ENCODE measurements around the gene SYNPR.

SYNPR gene

GRCh38 chr3:63387568-63387967 lies 109.5 kb downstream of the SYNPR start:
- TF ChIP-seq ZNF70 (CRISPR knock-in tag; IDR thresholded peaks at IDR 0.05), result no peak
- no peak for TF ChIP-seq ESRRG (CRISPR knock-in tag; IDR thresholded peaks at IDR 0.05)
- no peak for TF ChIP-seq CSDC2 (CRISPR knock-in tag; IDR thresholded peaks at IDR 0.05)
- no peak for TF ChIP-seq RARB (CRISPR knock-in tag; IDR thresholded peaks at IDR 0.05)
- TF ChIP-seq ZFP3 (CRISPR knock-in tag; IDR thresholded peaks at IDR 0.05), result no peak
- no peak for TF ChIP-seq TSHZ2 (CRISPR knock-in tag; IDR thresholded peaks at IDR 0.05)
- no peak for ATAC-seq

- TF ChIP-seq TSHZ2 (CRISPR knock-in tag; IDR thresholded peaks at IDR 0.05) (no peak), TCF4 (CRISPR knock-in tag; IDR thresholded peaks at IDR 0.05; ENCODE audit: borderline replicate concordance) (no peak), OSR1 (CRISPR knock-in tag; IDR thresholded peaks at IDR 0.05) (no peak), PPARA (CRISPR knock-in tag; IDR thresholded peaks at IDR 0.05; ENCODE audit: borderline replicate concordance) (no peak), PATZ1 (CRISPR knock-in tag; IDR thresholded peaks at IDR 0.05; ENCODE audit: borderline replicate concordance) (no peak), CSRNP3 (CRISPR knock-in tag; IDR thresholded peaks at IDR 0.05) (no peak), SNAI2 (CRISPR knock-in tag; IDR thresholded peaks at IDR 0.05) (no peak), ZC3H10 (CRISPR knock-in tag; IDR thresholded peaks at IDR 0.05) (no peak), ZNF8 (CRISPR knock-in tag; IDR thresholded peaks at IDR 0.05) (no peak), ZFP3 (CRISPR knock-in tag; IDR thresholded peaks at IDR 0.05) (no peak), TOX (CRISPR knock-in tag; IDR thresholded peaks at IDR 0.05; ENCODE audit: borderline replicate concordance) (no peak), ARNTL (CRISPR knock-in tag; IDR thresholded peaks at IDR 0.05; ENCODE audit: borderline replicate concordance, low read depth) (no peak), CSDC2 (CRISPR knock-in tag; IDR thresholded peaks at IDR 0.05) (no peak), RARB (CRISPR knock-in tag; IDR thresholded peaks at IDR 0.05) (no peak), ZFP30 (CRISPR knock-in tag; IDR thresholded peaks at IDR 0.05) (no peak)
- ATAC-seq, result no peak
Observed at GRCh38 chr3:63390710-63391230, 112.7 kb downstream of the SYNPR start.

- no peak for ATAC-seq
- TF ChIP-seq ISL1 (CRISPR knock-in tag; IDR thresholded peaks at IDR 0.05), result 0 out of 2 replicates have a peak, but pooled peaks have one; percentile 11
- no peak for TF ChIP-seq TOX (CRISPR knock-in tag; IDR thresholded peaks at IDR 0.05; ENCODE audit: borderline replicate concordance)
Observed at GRCh38 chr3:63395960-63396359, 117.9 kb downstream of the SYNPR start.

GRCh38 chr3:63400246-63400860 lies 122.2 kb downstream of the SYNPR start:
- peak; percentile 44; the same call in 1 of the 3 replicates for ATAC-seq
- TF ChIP-seq TOX (CRISPR knock-in tag; IDR thresholded peaks at IDR 0.05; ENCODE audit: borderline replicate concordance) (no peak), TSHZ2 (CRISPR knock-in tag; IDR thresholded peaks at IDR 0.05) (no peak), SNAI2 (CRISPR knock-in tag; IDR thresholded peaks at IDR 0.05) (no peak), BACH2 (CRISPR knock-in tag; IDR thresholded peaks at IDR 0.05; ENCODE audit: borderline replicate concordance) (no peak), GLIS3 (CRISPR knock-in tag; IDR thresholded peaks at IDR 0.05) (no peak)

Data from SK-N-SH treated with all-trans-retinoic acid at 6 μM for 48 hours (cell line).